Measurements from ENCODE around the gene VASP. TPM values are rescaled to one million over a fixed set of nuclear protein-coding genes. Genes with fewer than 3 reads are reported as not detected.

The VASP gene
- total and polyA plus RNA-seq, 2 of the 4 experiments (the other 2 are of a cell fraction): 61.1 to 88.8 TPM

GRCh38 chr19:45475537-45476291 is 31.6 kb upstream of the VASP start:
- Histone ChIP-seq H3K23ac (ENCODE audit: low read depth, low read length) (no peak overlapping the region), H3K27me3 (ENCODE audit: control insufficient read depth, insufficient read depth, low read length) (no peaks in the 10 kb centered on the region), H4K8ac (ENCODE audit: low read depth in 2 of 2, low read length in 2 of 2) (no peak overlapping the region), H3K4me3 (ENCODE audit: insufficient read depth, low read depth, low read length) (no peak overlapping the region), H2BK15ac (ENCODE audit: low read depth, low read length) (no peak overlapping the region), H3K27ac (ENCODE audit: insufficient read depth, low read length) (no peak overlapping the region), H3K9me1 (ENCODE audit: insufficient read depth, low read length) (no peaks in the 10 kb centered on the region), H3K36me3 (ENCODE audit: control insufficient read depth, insufficient read depth, low read length) (no peaks in the 10 kb centered on the region), H3K18ac (ENCODE audit: low read depth, low read length) (no peak overlapping the region), H2AK5ac (ENCODE audit: low read depth, low read length) (no peak overlapping the region), H2AK9ac (replicated peaks; ENCODE audit: low read depth, low read length, poor library complexity) (no peak overlapping the region), H3K79me1 (ENCODE audit: low read depth in 1 of 2, low read length in 2 of 2) (peaks cover 0 to 24% of the 10 kb centered on the region in 2 experiments; a peak in 3 of 4 replicates), H2BK5ac (ENCODE audit: low read depth, low read length, poor library complexity, severe bottlenecking) (no peak overlapping the region), H3K9ac (ENCODE audit: low read depth, low read length) (no peak overlapping the region), H2AFZ (replicated peaks; ENCODE audit: low read length, poor library complexity) (no peak overlapping the region), H3K9me3 (ENCODE audit: control insufficient read depth, insufficient read depth, low read length) (no peaks in the 10 kb centered on the region), H3K4me1 (ENCODE audit: control insufficient read depth, insufficient read depth, low read length) (peaks cover 9% of the 10 kb centered on the region), H4K5ac (ENCODE audit: low read depth, low read length) (no peak overlapping the region), H3K14ac (replicated peaks; ENCODE audit: low read depth, low read length) (no peak overlapping the region), H3K56ac (ENCODE audit: extremely low read depth, insufficient read depth, low read length) (no peak overlapping the region), H4K20me1 (ENCODE audit: insufficient read depth, low read length) (no peaks in the 10 kb centered on the region; the same call in 1 of the 2 replicates), H3K4ac (ENCODE audit: low read depth, low read length) (no peak overlapping the region), H2BK120ac (ENCODE audit: low read depth, low read length) (no peak overlapping the region), H4K91ac (ENCODE audit: insufficient read depth, low read depth, low read length) (no peak overlapping the region), H3K4me2 (ENCODE audit: low read depth, low read length) (no peak overlapping the region), H2BK20ac (ENCODE audit: low read depth, low read length) (no peak overlapping the region)
- TF ChIP-seq POLR2A (IDR thresholded peaks at IDR 0.05; ENCODE audit: low read depth, low read length) (no peak), SMC3 (IDR thresholded peaks at IDR 0.05; ENCODE audit: low read depth, low read length) (peak; percentile 21; the same call in 1 of the 2 replicates), RCOR1 (IDR thresholded peaks at IDR 0.05; ENCODE audit: insufficient replicate concordance, low read length) (no peak), BHLHE40 (IDR thresholded peaks at IDR 0.05; ENCODE audit: low read depth, low read length) (no peak), MXI1 (IDR thresholded peaks at IDR 0.05; ENCODE audit: borderline replicate concordance, low read depth, low read length) (no peak), CTCF (conservative IDR thresholded peaks at IDR 0.05; ENCODE audit: low read depth, low read length) (no peak), RFX5 (IDR thresholded peaks at IDR 0.05; ENCODE audit: low read depth, low read length) (no peak), CHD1 (IDR thresholded peaks at IDR 0.05; ENCODE audit: low read depth, low read length) (no peak), USF2 (IDR thresholded peaks at IDR 0.05; ENCODE audit: low read depth, low read length) (peak; percentile 10), RAD21 (IDR thresholded peaks at IDR 0.05; ENCODE audit: low read length) (no peak), FOS (IDR thresholded peaks at IDR 0.05; ENCODE audit: low read depth, low read length) (no peak), ELK1 (IDR thresholded peaks at IDR 0.05; ENCODE audit: borderline replicate concordance, low read depth, low read length) (no peak), NFE2L2 (IDR thresholded peaks at IDR 0.05; ENCODE audit: low read depth, low read length) (no peak), CEBPB (IDR thresholded peaks at IDR 0.05; ENCODE audit: low read depth, low read length) (no peak)
- POLR2A ChIA-PET (ENCODE audit: unreplicated experiment): no interaction called here
- CTCF ChIA-PET: interaction anchor here (1.6 to 2.4 kb wide), 2 partner anchors 36 kb away, joined by 4 to 17 read pairs; no protein-coding TSS in a partner anchor
- dilution Hi-C loops (cut with HindIII; ENCODE audit: low sequenced_read_pairs, unreplicated experiment) (no loop called here), intact Hi-C loops (cut with micrococcal nuclease) (no loop called here), in situ Hi-C loops (cut with MboI; ENCODE audit: low sequenced_read_pairs) (loop anchor here (5.0 kb wide), 1 partner anchor 33 kb away; no protein-coding TSS in a partner anchor)
- ATAC-seq (ENCODE audit: low read depth) (no peak), DNase-seq (peak; percentile 32)
- no CpG with 5 or more reads among the region's 6 CpGs for WGBS, 2 experiments (ENCODE audit: extremely low coverage in 2 of 2, insufficient read length in 1 of 2)
- no TSS peak for BruUV-seq (replicated peaks)

Measured in IMR-90 (cell line).